PFSK-1 (cell line): ENCODE results near the gene DIPK1C.

ENCODE experiments used
- POLR2AphosphoS5 ChIP-seq: IDR thresholded peaks from 2 replicates; pipeline ENCODE4 v1.6.1; 2012; ENCODE audit warnings: low read depth, mild to moderate bottlenecking, control low read depth, low read length, moderate library complexity
- REST ChIP-seq, 2 experiments: IDR thresholded peaks; 2 replicates each; pipeline versions ENCODE4 v1.6.1 to v1.8.0; 2011 to 2012; ENCODE audit warnings: low read depth in 2 of 2, low read length in 2 of 2, control low read depth in 1 of 2, inconsistent platforms in 1 of 2, mild to moderate bottlenecking in 1 of 2, moderate library complexity in 1 of 2; ENCODE audit not compliant: insufficient read depth in 1 of 2

- TF ChIP-seq REST (IDR thresholded peaks at IDR 0.05; ENCODE audit: insufficient read depth in 1 of 2, low read depth in 2 of 2, low read length in 2 of 2), result no peak
- TF ChIP-seq POLR2AphosphoS5, result no peak
Measured at GRCh38 chr18:74451148-74451547, 6.0 kb downstream of the DIPK1C start.
